ENCODE measurements around the gene FCER1G. TPM values are rescaled to one million over a fixed set of nuclear protein-coding genes. Genes with fewer than 3 reads are reported as not detected.

The FCER1G gene
- total RNA-seq, 1 donor from 2014 or later = 1.6 TPM

GRCh38 chr1:161266202-161266601 lies 51.1 kb downstream of the FCER1G start:
- no peak for DNase-seq

- DNase-seq = no peak
Observed at GRCh38 chr1:161266836-161267235, 51.7 kb downstream of the FCER1G start.

- DNase-seq = no peak
Observed at GRCh38 chr1:161267321-161267720, 52.2 kb downstream of the FCER1G start.

Other genes with a start within 250 kb of the FCER1G start
- gene F11R, start 194.1 kb upstream of the FCER1G start, total RNA-seq = 10.9 TPM
- 42.6 TPM for gene TSTD1, start 176.3 kb upstream of the FCER1G start, total RNA-seq
- 131 TPM for gene USF1, start 169.3 kb upstream of the FCER1G start, total RNA-seq
- gene ARHGAP30, start 145.4 kb upstream of the FCER1G start, total RNA-seq = 1.7 TPM
- gene NECTIN4, start 125.7 kb upstream of the FCER1G start, total RNA-seq = not detected
- gene KLHDC9, start 116.9 kb upstream of the FCER1G start, total RNA-seq = 0.78 TPM
- gene PFDN2, start 97.3 kb upstream of the FCER1G start, total RNA-seq = 33.8 TPM
- gene NIT1, start 97.2 kb upstream of the FCER1G start, total RNA-seq = 18.7 TPM
- gene DEDD, start 82.6 kb upstream of the FCER1G start, total RNA-seq = 26.8 TPM
- gene UFC1, start 61.3 kb upstream of the FCER1G start, total RNA-seq = 99.4 TPM
- gene USP21, start 55.8 kb upstream of the FCER1G start, total RNA-seq = 10.6 TPM
- gene PPOX, start 48.9 kb upstream of the FCER1G start, total RNA-seq = 25.4 TPM
- 21.4 TPM for gene B4GALT3, start 37.8 kb upstream of the FCER1G start, total RNA-seq
- gene ADAMTS4, start 16.2 kb upstream of the FCER1G start, total RNA-seq = 0.62 TPM
- gene NDUFS2, start 12.9 kb upstream of the FCER1G start, total RNA-seq = 85.2 TPM
- not detected for gene APOA2, start 8.3 kb downstream of the FCER1G start, total RNA-seq
- gene TOMM40L, start 10.8 kb downstream of the FCER1G start, total RNA-seq = 20.1 TPM
- gene NR1I3, start 22.9 kb downstream of the FCER1G start, total RNA-seq = 0.47 TPM
- 3.1 TPM for gene PCP4L1, start 43.5 kb downstream of the FCER1G start, total RNA-seq
- 1.4 TPM for gene MPZ, start 94.7 kb downstream of the FCER1G start, total RNA-seq
- 19.5 TPM for gene SDHC, start 99.1 kb downstream of the FCER1G start, total RNA-seq
- 0.31 TPM for gene CFAP126, start 152.6 kb downstream of the FCER1G start, total RNA-seq

Data from occipital lobe (tissue), 2 donors.